ENCODE data around the gene CDKN2A. TPM values are rescaled to one million over a fixed set of nuclear protein-coding genes. Genes with fewer than 3 reads are reported as not detected.

CDKN2A gene
- total RNA-seq, 1 donor from 2014 or later: 71.6 TPM

GRCh38 chr9:22026696-22027095, 32.5 kb upstream of the CDKN2A start:
- Histone ChIP-seq H3K27ac (ENCODE audit: low read depth, low read length) (no peak overlapping the region), H4K20me1 (ENCODE audit: insufficient read depth, low read length) (no peaks in the 10 kb centered on the region), H3K9ac (ENCODE audit: low read length) (no peak overlapping the region), H3K36me3 (ENCODE audit: insufficient read depth, low read length) (no peaks in the 10 kb centered on the region), H3K4me2 (ENCODE audit: low read length) (no peak overlapping the region), H2AFZ (ENCODE audit: low read depth, low read length) (no peak overlapping the region), H3K4me3 (ENCODE audit: insufficient read depth, low read depth, low read length) (no peak overlapping the region), H3K4me1 (ENCODE audit: insufficient read depth, low read length) (peaks cover 11% of the 10 kb centered on the region), H3K79me2 (ENCODE audit: insufficient read depth, low read length) (peaks cover 14% of the 10 kb centered on the region), H3K27me3 (ENCODE audit: insufficient read depth, low read length) (no peaks in the 10 kb centered on the region), H3K9me3 (ENCODE audit: insufficient read depth, low read depth, low read length) (no peaks in the 10 kb centered on the region)
- FAIRE-seq (no peak), DNase-seq (ENCODE audit: low read depth) (no peak)
- Mint-ChIP-seq H3K36me3 (ENCODE audit: low read depth, unreplicated experiment) (peaks cover 5% of the 10 kb centered on the region), H3K27ac (ENCODE audit: unreplicated experiment) (no peak overlapping the region), H3K4me3 (ENCODE audit: unreplicated experiment) (no peak overlapping the region), H3K9me3 (ENCODE audit: unreplicated experiment) (peaks cover 7% of the 10 kb centered on the region), H3K4me1 (ENCODE audit: low read depth, unreplicated experiment) (peaks cover 11% of the 10 kb centered on the region), H3K27me3 (ENCODE audit: low read depth, unreplicated experiment) (peaks cover 5% of the 10 kb centered on the region)
- TF ChIP-seq EZH2 (IDR thresholded peaks at IDR 0.05; ENCODE audit: insufficient read depth, low read length) (no peak), CTCF (IDR thresholded peaks at IDR 0.05; ENCODE audit: insufficient read depth, low read depth, low read length) (no peak)

GRCh38 chr9:22022396-22022795, 28.2 kb upstream of the CDKN2A start:
- no peaks in the 10 kb centered on the region for H4K20me1 ChIP-seq (ENCODE audit: insufficient read depth, low read length)
- H3K9me3 Mint-ChIP-seq (ENCODE audit: unreplicated experiment): peaks cover 16% of the 10 kb centered on the region
- H3K27ac Mint-ChIP-seq (ENCODE audit: unreplicated experiment): no peak overlapping the region
- no peak overlapping the region for H2AFZ ChIP-seq (ENCODE audit: low read depth, low read length)
- no peak for TF ChIP-seq CTCF (IDR thresholded peaks at IDR 0.05; ENCODE audit: insufficient read depth, low read depth, low read length)
- TF ChIP-seq EZH2 (IDR thresholded peaks at IDR 0.05; ENCODE audit: insufficient read depth, low read length): no peak
- peaks cover 5% of the 10 kb centered on the region for H3K36me3 Mint-ChIP-seq (ENCODE audit: low read depth, unreplicated experiment)
- DNase-seq (ENCODE audit: low read depth) (no peak), FAIRE-seq (no peak)
- H3K4me2 ChIP-seq (ENCODE audit: low read length): no peak overlapping the region
- no peaks in the 10 kb centered on the region for H3K27me3 ChIP-seq (ENCODE audit: insufficient read depth, low read length)
- no peaks in the 10 kb centered on the region for H3K4me1 Mint-ChIP-seq (ENCODE audit: low read depth, unreplicated experiment)
- H3K4me3 Mint-ChIP-seq (ENCODE audit: unreplicated experiment): no peak overlapping the region
- no peak overlapping the region for H3K27ac ChIP-seq (ENCODE audit: low read depth, low read length)
- H3K9ac ChIP-seq (ENCODE audit: low read length): no peak overlapping the region
- peaks cover 5% of the 10 kb centered on the region for H3K27me3 Mint-ChIP-seq (ENCODE audit: low read depth, unreplicated experiment)
- no peaks in the 10 kb centered on the region for H3K36me3 ChIP-seq (ENCODE audit: insufficient read depth, low read length)
- no peaks in the 10 kb centered on the region for H3K4me1 ChIP-seq (ENCODE audit: insufficient read depth, low read length)
- H3K9me3 ChIP-seq (ENCODE audit: insufficient read depth, low read depth, low read length): no peaks in the 10 kb centered on the region
- H3K4me3 ChIP-seq (ENCODE audit: insufficient read depth, low read depth, low read length): no peak overlapping the region
- peaks cover 14% of the 10 kb centered on the region for H3K79me2 ChIP-seq (ENCODE audit: insufficient read depth, low read length)

GRCh38 chr9:22010866-22011625, 16.9 kb upstream of the CDKN2A start:
- DNase-seq (ENCODE audit: low read depth) (no peak), FAIRE-seq (peak; percentile 45)
- Mint-ChIP-seq H3K9me3 (ENCODE audit: unreplicated experiment) (no peaks in the 10 kb centered on the region), H3K4me1 (ENCODE audit: low read depth, unreplicated experiment) (peaks cover 1% of the 10 kb centered on the region), H3K36me3 (ENCODE audit: low read depth, unreplicated experiment) (peaks cover 5% of the 10 kb centered on the region), H3K4me3 (ENCODE audit: unreplicated experiment) (no peak overlapping the region), H3K27ac (ENCODE audit: unreplicated experiment) (no peak overlapping the region), H3K27me3 (ENCODE audit: low read depth, unreplicated experiment) (peaks cover 6% of the 10 kb centered on the region)
- Histone ChIP-seq H3K4me3 (ENCODE audit: insufficient read depth, low read depth, low read length) (no peak overlapping the region), H3K79me2 (ENCODE audit: insufficient read depth, low read length) (peaks cover 29% of the 10 kb centered on the region), H2AFZ (ENCODE audit: low read depth, low read length) (no peak overlapping the region), H3K9me3 (ENCODE audit: insufficient read depth, low read depth, low read length) (no peaks in the 10 kb centered on the region), H3K4me1 (ENCODE audit: insufficient read depth, low read length) (peaks cover 3% of the 10 kb centered on the region), H3K27me3 (ENCODE audit: insufficient read depth, low read length) (no peaks in the 10 kb centered on the region), H3K36me3 (ENCODE audit: insufficient read depth, low read length) (peaks cover 4% of the 10 kb centered on the region), H4K20me1 (ENCODE audit: insufficient read depth, low read length) (peaks cover 16% of the 10 kb centered on the region), H3K4me2 (ENCODE audit: low read length) (no peak overlapping the region), H3K9ac (ENCODE audit: low read length) (no peak overlapping the region), H3K27ac (ENCODE audit: low read depth, low read length) (no peak overlapping the region)
- TF ChIP-seq CTCF (IDR thresholded peaks at IDR 0.05; ENCODE audit: insufficient read depth, low read depth, low read length) (no peak), EZH2 (IDR thresholded peaks at IDR 0.05; ENCODE audit: insufficient read depth, low read length) (no peak)
